ENCODE results near the gene G6PC2. TPM values are rescaled to one million over a fixed set of nuclear protein-coding genes. Genes with fewer than 3 reads are reported as not detected.

Gene G6PC2
- total RNA-seq, 1 experiment from 2014 or later, result not detected

- intact Hi-C loops (cut with micrococcal nuclease; ENCODE audit: unreplicated experiment), result no loop called here
- Mint-ChIP-seq H3K36me3 (ENCODE audit: insufficient read depth, unreplicated experiment) (peaks cover 25% of the 10 kb centered on the region), H3K27ac (ENCODE audit: unreplicated experiment) (peak within 1 kb of the TSS; percentile 84), H3K27me3 (ENCODE audit: unreplicated experiment) (no peaks in the 10 kb centered on the region), H3K9me3 (ENCODE audit: low read depth, unreplicated experiment) (no peaks in the 10 kb centered on the region), H3K4me3 (ENCODE audit: low read depth, unreplicated experiment) (peak within 1 kb of the TSS; percentile 87), H3K4me1 (ENCODE audit: low read depth, unreplicated experiment) (peaks cover 14% of the 10 kb centered on the region)
- no TSS peak for BruUV-seq (replicated peaks)
- DNase-seq, result peak; percentile 97
- TF ChIP-seq, protein P1, sequence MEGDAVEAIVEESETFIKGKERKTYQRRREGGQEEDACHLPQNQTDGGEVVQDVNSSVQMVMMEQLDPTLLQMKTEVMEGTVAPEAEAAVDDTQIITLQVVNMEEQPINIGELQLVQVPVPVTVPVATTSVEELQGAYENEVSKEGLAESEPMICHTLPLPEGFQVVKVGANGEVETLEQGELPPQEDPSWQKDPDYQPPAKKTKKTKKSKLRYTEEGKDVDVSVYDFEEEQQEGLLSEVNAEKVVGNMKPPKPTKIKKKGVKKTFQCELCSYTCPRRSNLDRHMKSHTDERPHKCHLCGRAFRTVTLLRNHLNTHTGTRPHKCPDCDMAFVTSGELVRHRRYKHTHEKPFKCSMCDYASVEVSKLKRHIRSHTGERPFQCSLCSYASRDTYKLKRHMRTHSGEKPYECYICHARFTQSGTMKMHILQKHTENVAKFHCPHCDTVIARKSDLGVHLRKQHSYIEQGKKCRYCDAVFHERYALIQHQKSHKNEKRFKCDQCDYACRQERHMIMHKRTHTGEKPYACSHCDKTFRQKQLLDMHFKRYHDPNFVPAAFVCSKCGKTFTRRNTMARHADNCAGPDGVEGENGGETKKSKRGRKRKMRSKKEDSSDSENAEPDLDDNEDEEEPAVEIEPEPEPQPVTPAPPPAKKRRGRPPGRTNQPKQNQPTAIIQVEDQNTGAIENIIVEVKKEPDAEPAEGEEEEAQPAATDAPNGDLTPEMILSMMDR (IDR thresholded peaks at IDR 0.05; ENCODE audit: unreplicated experiment), result no peak
- CTCF ChIA-PET, result interaction anchor here (0.9 to 1.4 kb wide), 2 partner anchors 11 to 51 kb away, joined by 3 to 4 read pairs; partner anchors contain the start of gene G6PC2
Observed at GRCh38 chr2:168890006-168890782, 10.9 kb upstream of the G6PC2 start, which contains the start of gene SPC25. TSS of gene SPC25 (minus strand) at chr2:168890430. CDS start at chr2:168889519, 911 bp downstream.

DNA sequence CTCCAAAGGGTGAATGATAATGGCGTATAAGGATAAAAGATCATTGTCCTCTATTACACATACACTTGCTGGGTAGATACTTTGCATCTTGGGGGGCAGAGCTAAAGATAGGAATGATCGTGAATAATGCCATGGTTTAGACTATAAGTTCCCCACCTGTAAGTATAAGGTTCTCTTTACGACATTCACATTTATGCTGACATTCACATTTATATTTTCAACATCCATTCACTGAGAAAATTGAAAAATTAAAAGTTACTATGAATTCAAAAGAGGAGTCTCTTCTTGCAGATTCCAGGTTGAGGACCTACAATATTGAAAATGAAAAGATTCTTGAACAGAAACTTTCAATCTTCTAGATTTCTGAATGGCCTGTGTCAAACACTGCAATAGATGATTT lies 8.8 kb upstream of the G6PC2 start:
- Mint-ChIP-seq H3K4me3 (ENCODE audit: low read depth, unreplicated experiment) (no peak overlapping the region), H3K36me3 (ENCODE audit: insufficient read depth, unreplicated experiment) (peaks cover 19% of the 10 kb centered on the region), H3K9me3 (ENCODE audit: low read depth, unreplicated experiment) (no peaks in the 10 kb centered on the region), H3K27me3 (ENCODE audit: unreplicated experiment) (no peaks in the 10 kb centered on the region), H3K27ac (ENCODE audit: unreplicated experiment) (no peak overlapping the region), H3K4me1 (ENCODE audit: low read depth, unreplicated experiment) (peaks cover 5% of the 10 kb centered on the region)
- intact Hi-C loops (cut with micrococcal nuclease; ENCODE audit: unreplicated experiment), result no loop called here
- TF ChIP-seq, protein P1 (IDR thresholded peaks at IDR 0.05; ENCODE audit: unreplicated experiment), result no peak
- BruUV-seq (replicated peaks), result no TSS peak
- DNase-seq, result no peak
- CTCF ChIA-PET, result no interaction called here

GRCh38 chr2:168894101-168894500 lies 7.0 kb upstream of the G6PC2 start:
- intact Hi-C loops (cut with micrococcal nuclease; ENCODE audit: unreplicated experiment), result no loop called here
- Mint-ChIP-seq H3K9me3 (ENCODE audit: low read depth, unreplicated experiment) (no peaks in the 10 kb centered on the region), H3K4me1 (ENCODE audit: low read depth, unreplicated experiment) (no peaks in the 10 kb centered on the region), H3K27ac (ENCODE audit: unreplicated experiment) (no peak overlapping the region), H3K36me3 (ENCODE audit: insufficient read depth, unreplicated experiment) (peaks cover 15% of the 10 kb centered on the region), H3K4me3 (ENCODE audit: low read depth, unreplicated experiment) (no peak overlapping the region), H3K27me3 (ENCODE audit: unreplicated experiment) (no peaks in the 10 kb centered on the region)
- DNase-seq, result no peak
- no TSS peak for BruUV-seq (replicated peaks)
- CTCF ChIA-PET, result no interaction called here
- TF ChIP-seq, protein P1 (IDR thresholded peaks at IDR 0.05; ENCODE audit: unreplicated experiment), result no peak

DNA sequence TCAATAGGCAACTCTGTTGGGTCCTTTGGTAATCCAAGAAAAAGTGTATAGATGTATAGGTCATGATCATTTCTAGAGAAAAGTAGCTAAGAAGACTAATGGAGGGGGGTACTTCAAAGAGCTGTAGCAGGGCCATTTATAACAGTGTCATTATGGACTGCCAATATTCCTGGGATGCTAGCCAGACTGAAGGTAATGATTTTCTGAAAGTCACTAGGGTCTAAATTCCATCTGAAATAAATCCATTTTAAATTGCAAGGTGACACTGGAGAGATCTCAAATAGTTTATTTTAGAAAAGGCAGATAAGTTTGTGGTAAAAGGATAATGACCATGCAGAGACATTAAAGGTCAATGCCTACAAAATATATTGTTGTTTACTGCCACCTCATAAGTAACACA lies 6.4 kb upstream of the G6PC2 start:
- Mint-ChIP-seq H3K36me3 (ENCODE audit: insufficient read depth, unreplicated experiment) (peaks cover 12% of the 10 kb centered on the region), H3K27ac (ENCODE audit: unreplicated experiment) (no peak overlapping the region), H3K4me3 (ENCODE audit: low read depth, unreplicated experiment) (no peak overlapping the region), H3K4me1 (ENCODE audit: low read depth, unreplicated experiment) (no peaks in the 10 kb centered on the region), H3K9me3 (ENCODE audit: low read depth, unreplicated experiment) (no peaks in the 10 kb centered on the region), H3K27me3 (ENCODE audit: unreplicated experiment) (no peaks in the 10 kb centered on the region)
- intact Hi-C loops (cut with micrococcal nuclease; ENCODE audit: unreplicated experiment), result no loop called here
- TF ChIP-seq, protein P1 (IDR thresholded peaks at IDR 0.05; ENCODE audit: unreplicated experiment), result no peak
- no peak for DNase-seq
- BruUV-seq (replicated peaks), result no TSS peak
- CTCF ChIA-PET, result no interaction called here

Measured in Calu3 (cell line).